Activated T-helper 9 cell treated with anti-CD3 and anti-CD28 coated beads, Interleukin-2, amount 50 U/mL, for 16 hours (primary cell): ENCODE results near the gene ZNF106.

Experiments used
- DNase-seq: peaks from one replicate; pipeline ENCODE4 v3.0.0-alpha.2; 2020; ENCODE audit warnings: low read depth

ZNF106 gene

GRCh38 chr15:42367041-42367440 lies 123.9 kb downstream of the ZNF106 start:
- no peak for DNase-seq

- no peak for DNase-seq
Measured at GRCh38 chr15:42365921-42366550, 124.9 kb downstream of the ZNF106 start.

GRCh38 chr15:42364529-42364928 lies 126.4 kb downstream of the ZNF106 start:
- no peak for DNase-seq

- DNase-seq, result no peak
Measured at GRCh38 chr15:42363942-42364341, 127.0 kb downstream of the ZNF106 start.

- no peak for DNase-seq
Measured at GRCh38 chr15:42363487-42363886, 127.5 kb downstream of the ZNF106 start.
